Measurements from ENCODE around the gene ATP2A3.

The ATP2A3 gene

GRCh38 chr17:3927628-3928340 lies 36.5 kb downstream of the ATP2A3 start:
- H3K4me3 ChIP-seq (ENCODE audit: low read length): no peak overlapping the region
- DNase-seq (ENCODE audit: low read depth): no peak
- TF ChIP-seq CTCF (IDR thresholded peaks at IDR 0.05; ENCODE audit: insufficient read depth, low read depth, low read length, missing control alignments): no peak

- TF ChIP-seq CTCF (IDR thresholded peaks at IDR 0.05; ENCODE audit: insufficient read depth, low read depth, low read length, missing control alignments): no peak
- H3K4me3 ChIP-seq (ENCODE audit: low read length): no peak overlapping the region
- DNase-seq (ENCODE audit: low read depth): no peak
Observed at GRCh38 chr17:3926860-3927627, 37.2 kb downstream of the ATP2A3 start.

- no peak overlapping the region for H3K4me3 ChIP-seq (ENCODE audit: low read length)
- no peak for DNase-seq (ENCODE audit: low read depth)
- no peak for TF ChIP-seq CTCF (IDR thresholded peaks at IDR 0.05; ENCODE audit: insufficient read depth, low read depth, low read length, missing control alignments)
Observed at GRCh38 chr17:3925684-3926485, 38.4 kb downstream of the ATP2A3 start.

GRCh38 chr17:3924512-3925350 lies 39.5 kb downstream of the ATP2A3 start:
- H3K4me3 ChIP-seq (ENCODE audit: low read length): no peak overlapping the region
- no peak for DNase-seq (ENCODE audit: low read depth)
- no peak for TF ChIP-seq CTCF (IDR thresholded peaks at IDR 0.05; ENCODE audit: insufficient read depth, low read depth, low read length, missing control alignments)

- no peak for TF ChIP-seq CTCF (IDR thresholded peaks at IDR 0.05; ENCODE audit: insufficient read depth, low read depth, low read length, missing control alignments)
- no peak for DNase-seq (ENCODE audit: low read depth)
- no peak overlapping the region for H3K4me3 ChIP-seq (ENCODE audit: low read length)
Observed at GRCh38 chr17:3923466-3924190, 40.6 kb downstream of the ATP2A3 start.

- no peak for DNase-seq (ENCODE audit: low read depth)
- H3K4me3 ChIP-seq (ENCODE audit: low read length): no peak overlapping the region
- no peak for TF ChIP-seq CTCF (IDR thresholded peaks at IDR 0.05; ENCODE audit: insufficient read depth, low read depth, low read length, missing control alignments)
Observed at GRCh38 chr17:3922765-3923164, 41.5 kb downstream of the ATP2A3 start.
